ENCODE measurements around the gene AQP1.

- TF ChIP-seq FOSL2 (IDR thresholded peaks at IDR 0.05) = no peak
- TF ChIP-seq FOSL2 (CRISPR knock-in tag; IDR thresholded peaks at IDR 0.05) = no peak
- no peak for TF ChIP-seq MAFK (IDR thresholded peaks at IDR 0.05; ENCODE audit: partially characterized antibody)
- TF ChIP-seq CTCF (IDR thresholded peaks at IDR 0.05) = no peak
- no peak for TF ChIP-seq RAD21 (conservative IDR thresholded peaks at IDR 0.05 in 1 of 2, IDR thresholded peaks at IDR 0.05 in 1 of 2)
- TF ChIP-seq REST (IDR thresholded peaks at IDR 0.05) = no peak
- no peak for TF ChIP-seq RFX5 (IDR thresholded peaks at IDR 0.05)
- no peak for TF ChIP-seq HEYL (CRISPR knock-in tag; IDR thresholded peaks at IDR 0.05)
- no peak for TF ChIP-seq EP300 (IDR thresholded peaks at IDR 0.05)
- no peak for TF ChIP-seq POLR2A (IDR thresholded peaks at IDR 0.05; ENCODE audit: low read length)
- no peak for TF ChIP-seq MYC (IDR thresholded peaks at IDR 0.05; ENCODE audit: borderline replicate concordance, low read length)
- no peak for TF ChIP-seq MAZ (IDR thresholded peaks at IDR 0.05; ENCODE audit: borderline replicate concordance, low read depth, low read length)
- TF ChIP-seq CHD2 (IDR thresholded peaks at IDR 0.05; ENCODE audit: low read length, partially characterized antibody) = no peak
- no peak for TF ChIP-seq ELK1 (IDR thresholded peaks at IDR 0.05; ENCODE audit: low read depth, low read length)
- TF ChIP-seq HDAC2 (IDR thresholded peaks at IDR 0.05) = no peak
Observed at GRCh38 chr7:30881448-30881847, 30.2 kb upstream of the AQP1 start.

Data from A549 (cell line).